Testis (tissue), 3 donors: ENCODE measurements around the gene NAP1L1. TPM values are rescaled to one million over a fixed set of nuclear protein-coding genes. Genes with fewer than 3 reads are reported as not detected.

Experiments
- DNase-seq: peaks from one replicate; pipeline ENCODE4 v3.0.0-alpha.2; 2019
- H3K27ac ChIP-seq, 2 donors: fragments of 200-600 bp; sonication (generic); one replicate each; pipeline ENCODE4 v1.5.1; 2019
- H3K27me3 ChIP-seq: fragments of 200-600 bp; sonication (generic); one replicate; pipeline ENCODE4 v1.5.1; 2019
- H3K36me3 ChIP-seq: fragments of 200-600 bp; sonication (generic); one replicate; pipeline ENCODE4 v1.5.1; 2017; ENCODE audit warnings: low read depth; ENCODE audit errors: missing control alignments
- H3K4me1 ChIP-seq: fragments of 200-600 bp; sonication (generic); one replicate; pipeline ENCODE4 v1.5.1; 2019
- H3K4me3 ChIP-seq, 2 donors: fragments of 200-600 bp; sonication (generic); one replicate each; pipeline ENCODE4 v1.5.1; 2017 to 2019
- H3K9me3 ChIP-seq: fragments of 200-600 bp; sonication (generic); one replicate; pipeline ENCODE4 v1.5.1; 2017
- CTCF ChIP-seq, 3 experiments: fragments of 450-650 bp in 2 of 3; fragments of 200-600 bp in 1 of 3; sonication (generic) in 1 of 3; IDR thresholded peaks; one replicate each; pipeline ENCODE4 v1.5.1; 2016 to 2019; ENCODE audit warnings: antibody characterized with exemption in 3 of 3, mild to moderate bottlenecking in 2 of 3, moderate library complexity in 1 of 3
- POLR2A ChIP-seq: fragments of 450-650 bp; IDR thresholded peaks from one replicate; pipeline ENCODE4 v1.6.1; 2017; ENCODE audit warnings: antibody characterized with exemption, mild to moderate bottlenecking, moderate library complexity
- WGBS, 2 donors: methylation state at CpG; one replicate each; pipeline ENCODE4 v1.1.5; 2018; 5-methylcytosine and 5-hydroxymethylcytosine counted together
- intact Hi-C: fragments of 100-400 bp; cut with DNase I; formaldehyde crosslinking; loops from one replicate; pipeline ENCODE4 v1.15.1; 2023; ENCODE audit warnings: low total_unique reads
- polyA plus RNA-seq: library from polyadenylated mRNA; stranded (reverse); fragments of 350-450 nt; fragmentation: Illumina TruSeq; extraction: RNeasy Lipid Tissue Mini Kit (QIAGEN cat#74804); gene quantifications from one replicate; pipeline ENCODE4 v1.2.3, GENCODE V29; 2014; ENCODE audit warnings: low read depth, low replicate concordance; ENCODE audit not compliant: insufficient read depth
- total RNA-seq, 2 donors: library from RNA; depleted of rRNA; stranded (reverse); fragments of >200 nt; gene quantifications; one replicate each; pipeline ENCODE4 v1.2.3, GENCODE V29; 2016

NAP1L1 gene
- total and polyA plus RNA-seq, 3 donors from 2014 or later, result 246 to 366 (median 313) TPM

DNA sequence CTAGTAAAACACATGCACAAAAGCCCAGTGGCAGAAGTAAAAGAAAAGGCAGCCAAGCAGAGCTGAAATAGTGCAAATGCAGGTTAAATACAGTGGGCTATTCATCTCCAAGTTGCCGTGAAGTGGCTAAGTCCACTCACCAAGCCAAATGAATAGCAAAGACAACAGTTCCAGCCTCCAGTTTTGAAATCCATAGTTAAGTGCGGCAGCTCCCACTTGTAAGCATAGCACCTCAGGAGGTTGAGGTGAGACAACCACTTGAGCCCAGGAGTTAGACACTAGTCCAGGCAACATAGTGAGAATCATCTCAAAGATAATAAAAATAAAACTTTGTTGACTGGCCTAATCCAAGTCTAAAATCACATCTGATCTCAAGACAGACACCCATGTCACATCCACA, 43.1 kb downstream of the NAP1L1 start:
- TF ChIP-seq POLR2A, result no peak
- no peak for TF ChIP-seq CTCF (IDR thresholded peaks at IDR 0.05)
- H3K27ac ChIP-seq, result no peak overlapping the region
- H3K36me3 ChIP-seq, result no peaks in the 10 kb centered on the region
- H3K27me3 ChIP-seq, result no peaks in the 10 kb centered on the region
- no peak overlapping the region for H3K4me3 ChIP-seq
- no peaks in the 10 kb centered on the region for H3K4me1 ChIP-seq
- 86 to 96% methylated on average over 2 of the region's 2 CpGs for WGBS, 2 donors
- DNase-seq, result no peak
- intact Hi-C loops, result no loop called here
- no peaks in the 10 kb centered on the region for H3K9me3 ChIP-seq

DNA sequence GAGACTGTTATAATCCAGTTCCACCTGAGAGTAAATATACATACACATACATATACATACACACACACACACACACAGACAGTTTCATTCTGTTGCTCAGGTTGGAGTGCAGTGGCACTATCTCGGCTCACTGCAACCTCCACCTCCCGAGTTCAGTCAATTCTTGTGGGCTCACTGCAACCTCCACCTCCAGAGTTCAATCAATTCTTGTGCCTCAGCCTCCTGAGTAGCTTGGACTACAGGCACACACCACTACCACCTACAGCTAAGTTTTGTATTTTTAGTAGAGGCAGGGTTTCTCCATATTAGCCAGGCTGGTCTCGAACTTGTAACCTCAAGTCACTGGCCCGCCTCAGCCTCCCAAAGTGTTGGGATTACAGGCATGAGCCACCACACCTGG, 44.0 kb downstream of the NAP1L1 start:
- TF ChIP-seq CTCF (IDR thresholded peaks at IDR 0.05) (no peak), POLR2A (no peak)
- Histone ChIP-seq H3K27ac (no peak overlapping the region), H3K4me3 (no peak overlapping the region), H3K36me3 (no peaks in the 10 kb centered on the region), H3K9me3 (no peaks in the 10 kb centered on the region), H3K4me1 (no peaks in the 10 kb centered on the region), H3K27me3 (no peaks in the 10 kb centered on the region)
- intact Hi-C loops, result no loop called here
- WGBS, 2 donors, result 90 to 91% methylated on average over 4 of the region's 4 CpGs
- DNase-seq, result no peak

DNA sequence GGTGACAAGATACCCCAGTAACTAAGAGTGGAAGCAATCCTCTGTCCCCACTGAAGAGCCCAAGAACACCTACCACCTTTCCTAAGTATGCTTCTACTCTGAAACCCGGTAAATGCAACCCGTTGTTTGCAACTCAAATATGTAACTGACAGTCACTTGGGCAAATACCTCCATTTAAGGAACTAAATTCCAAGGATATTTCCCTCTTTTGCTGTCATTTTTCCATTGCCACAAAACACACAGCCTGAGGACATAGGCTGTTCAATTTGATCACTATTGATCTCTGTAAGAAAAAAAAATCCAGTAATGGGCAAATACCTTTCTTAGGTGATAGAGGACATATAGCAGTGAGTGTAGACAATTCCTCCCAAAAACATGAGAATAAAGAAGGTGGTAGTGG, 46.3 kb downstream of the NAP1L1 start:
- Histone ChIP-seq H3K27me3 (no peaks in the 10 kb centered on the region), H3K9me3 (no peaks in the 10 kb centered on the region), H3K4me1 (peaks cover 2% of the 10 kb centered on the region), H3K4me3 (no peak overlapping the region), H3K36me3 (no peaks in the 10 kb centered on the region), H3K27ac (no peak overlapping the region)
- intact Hi-C loops, result loop anchor here (10.0 kb wide), 1 partner anchor 473 kb away; no protein-coding TSS in a partner anchor
- TF ChIP-seq CTCF (IDR thresholded peaks at IDR 0.05), result no peak
- no peak for TF ChIP-seq POLR2A
- WGBS, 2 donors, result 51 to 53% methylated on average over 2 of the region's 2 CpGs
- no peak for DNase-seq

DNA sequence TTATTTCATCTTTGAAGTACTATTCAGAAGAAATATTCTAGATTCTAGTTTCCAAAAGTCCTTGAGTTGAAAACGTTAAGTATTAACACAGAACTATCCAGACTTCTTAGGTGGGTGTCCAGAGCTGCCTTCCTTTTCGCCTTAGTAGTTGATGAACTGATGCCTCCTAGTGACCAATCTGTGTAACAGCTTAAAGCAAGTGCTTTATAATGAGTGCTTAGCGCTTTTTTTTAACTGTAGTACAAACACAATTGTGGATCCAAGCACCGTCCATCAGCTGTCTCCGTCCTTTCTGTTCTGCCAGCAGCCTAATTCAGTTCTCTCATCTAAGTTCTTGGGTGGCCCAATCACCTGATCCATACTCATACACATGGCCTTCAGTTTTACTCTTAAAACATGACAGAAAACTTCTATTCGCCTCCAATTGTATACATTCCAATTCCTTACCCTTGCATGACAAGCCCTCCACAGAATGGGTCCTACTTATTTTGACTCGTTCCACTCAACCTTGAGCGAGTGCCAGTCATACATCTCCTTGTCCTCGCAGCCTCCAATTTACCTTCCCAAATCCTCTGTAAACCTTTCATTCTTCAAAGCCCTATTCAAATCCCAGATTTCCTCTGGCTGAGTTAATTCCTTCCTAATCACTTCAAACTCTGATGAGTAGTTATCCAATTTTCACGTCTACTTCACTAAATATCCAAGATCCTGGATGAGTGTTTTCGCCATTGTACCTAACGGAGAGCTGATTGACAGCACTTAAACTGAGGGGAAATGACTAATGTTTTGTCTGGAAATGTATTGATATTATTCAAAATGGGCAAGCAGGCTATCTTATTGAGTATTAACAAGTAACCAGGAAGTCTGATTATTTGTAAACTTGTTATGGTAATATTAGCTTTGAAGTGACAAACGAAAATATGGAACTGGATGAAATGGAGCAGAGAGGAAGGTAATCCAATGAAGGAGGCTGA, 47.1 kb downstream of the NAP1L1 start:
- TF ChIP-seq POLR2A (no peak), CTCF (IDR thresholded peaks at IDR 0.05) (peak; percentile 59 to 85 (median 71))
- 41 to 42% methylated on average over 13 of the region's 13 CpGs for WGBS, 2 donors
- peaks cover 10% of the 10 kb centered on the region for H3K4me1 ChIP-seq
- no peak overlapping the region for H3K4me3 ChIP-seq
- no peaks in the 10 kb centered on the region for H3K9me3 ChIP-seq
- intact Hi-C loops, result loop anchor here (10.0 kb wide), 1 partner anchor 473 kb away; no protein-coding TSS in a partner anchor
- DNase-seq, result peak; percentile 40
- H3K27ac ChIP-seq, result peak overlapping the region in 1 of 2 donors; percentile 20
- H3K27me3 ChIP-seq, result no peaks in the 10 kb centered on the region
- H3K36me3 ChIP-seq, result no peaks in the 10 kb centered on the region
